ENCODE results near the gene GPC5.

Gene GPC5

GRCh38 chr13:92488249-92488852, 1089.9 kb downstream of the GPC5 start:
- TF ChIP-seq, protein P1, sequence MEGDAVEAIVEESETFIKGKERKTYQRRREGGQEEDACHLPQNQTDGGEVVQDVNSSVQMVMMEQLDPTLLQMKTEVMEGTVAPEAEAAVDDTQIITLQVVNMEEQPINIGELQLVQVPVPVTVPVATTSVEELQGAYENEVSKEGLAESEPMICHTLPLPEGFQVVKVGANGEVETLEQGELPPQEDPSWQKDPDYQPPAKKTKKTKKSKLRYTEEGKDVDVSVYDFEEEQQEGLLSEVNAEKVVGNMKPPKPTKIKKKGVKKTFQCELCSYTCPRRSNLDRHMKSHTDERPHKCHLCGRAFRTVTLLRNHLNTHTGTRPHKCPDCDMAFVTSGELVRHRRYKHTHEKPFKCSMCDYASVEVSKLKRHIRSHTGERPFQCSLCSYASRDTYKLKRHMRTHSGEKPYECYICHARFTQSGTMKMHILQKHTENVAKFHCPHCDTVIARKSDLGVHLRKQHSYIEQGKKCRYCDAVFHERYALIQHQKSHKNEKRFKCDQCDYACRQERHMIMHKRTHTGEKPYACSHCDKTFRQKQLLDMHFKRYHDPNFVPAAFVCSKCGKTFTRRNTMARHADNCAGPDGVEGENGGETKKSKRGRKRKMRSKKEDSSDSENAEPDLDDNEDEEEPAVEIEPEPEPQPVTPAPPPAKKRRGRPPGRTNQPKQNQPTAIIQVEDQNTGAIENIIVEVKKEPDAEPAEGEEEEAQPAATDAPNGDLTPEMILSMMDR (IDR thresholded peaks at IDR 0.05; ENCODE audit: extremely low read depth, missing control alignments) = no peak
- DNase-seq (ENCODE audit: low spot score) = no peak

DNA sequence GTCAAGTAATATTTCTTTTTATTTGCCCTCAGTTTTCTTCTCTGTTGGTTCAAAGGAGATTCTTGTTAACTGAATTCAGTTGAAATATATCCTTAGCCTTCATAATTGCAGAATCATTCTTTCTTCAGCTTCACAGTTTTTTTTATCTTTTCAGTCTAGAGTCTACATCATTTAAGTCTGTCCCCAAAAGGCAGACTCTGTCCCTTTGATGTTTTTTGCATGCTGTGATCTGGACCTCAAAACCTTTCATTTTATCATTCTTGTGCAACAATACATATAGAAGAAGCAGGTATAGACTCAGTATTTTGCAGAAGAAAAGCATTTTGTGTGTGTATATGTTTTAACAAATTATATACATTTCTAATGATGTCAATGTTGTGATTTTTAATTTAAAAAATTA, 1093.4 kb downstream of the GPC5 start:
- DNase-seq (ENCODE audit: low spot score) = no peak
- TF ChIP-seq, protein P1 (IDR thresholded peaks at IDR 0.05; ENCODE audit: extremely low read depth, missing control alignments) = no peak

DNA sequence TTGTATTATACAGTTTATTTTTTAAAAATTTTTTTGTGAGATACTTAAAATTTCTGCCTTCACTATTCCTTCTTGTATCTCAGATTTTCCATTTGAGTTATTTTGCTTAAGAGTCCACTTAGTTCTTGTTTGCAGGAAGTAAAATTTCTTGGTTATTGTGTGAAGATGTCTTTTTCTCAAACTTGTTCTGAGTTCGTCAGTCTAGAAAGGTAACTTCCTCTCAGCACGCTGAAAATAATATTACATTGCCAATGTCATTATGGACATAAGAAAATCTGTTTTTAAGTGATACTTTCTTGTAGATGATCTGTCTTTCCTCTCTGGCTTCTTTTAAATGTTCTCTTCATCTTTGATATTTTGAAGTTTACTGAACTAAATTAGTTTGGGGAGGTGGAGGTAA, 1096.5 kb downstream of the GPC5 start:
- DNase-seq (ENCODE audit: low spot score) = no peak
- TF ChIP-seq, protein P1 (IDR thresholded peaks at IDR 0.05; ENCODE audit: extremely low read depth, missing control alignments) = no peak

GRCh38 chr13:92500192-92500591, 1101.8 kb downstream of the GPC5 start:
- DNase-seq (ENCODE audit: low spot score) = no peak
- TF ChIP-seq, protein P1 (IDR thresholded peaks at IDR 0.05; ENCODE audit: extremely low read depth, missing control alignments) = no peak

GRCh38 chr13:92510416-92510815, 1112.0 kb downstream of the GPC5 start:
- TF ChIP-seq, protein P1 (IDR thresholded peaks at IDR 0.05; ENCODE audit: extremely low read depth, missing control alignments) = no peak
- DNase-seq (ENCODE audit: low spot score) = no peak

DNA sequence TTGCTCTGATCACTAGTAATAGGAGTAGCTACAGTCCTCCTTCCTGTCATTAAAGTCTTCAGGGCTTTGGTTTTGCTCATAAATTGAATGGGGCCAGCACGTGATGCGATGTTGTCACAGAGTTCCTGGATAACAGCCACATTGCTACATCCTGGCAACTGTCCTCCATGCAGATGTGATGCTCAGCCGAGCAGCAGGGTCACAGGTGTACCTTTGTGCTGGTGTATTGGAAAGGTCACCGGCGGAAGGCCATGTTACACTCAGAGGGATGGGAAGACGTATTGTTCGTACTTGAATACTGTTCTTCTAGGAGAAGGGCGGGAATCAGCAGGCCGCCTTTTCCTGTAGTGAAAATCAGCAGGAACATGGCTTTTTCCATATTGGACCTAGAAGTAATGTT, 1114.4 kb downstream of the GPC5 start:
- no peak for DNase-seq (ENCODE audit: low spot score)
- TF ChIP-seq, protein P1 (IDR thresholded peaks at IDR 0.05; ENCODE audit: extremely low read depth, missing control alignments) = no peak

- TF ChIP-seq, protein P1 (IDR thresholded peaks at IDR 0.05; ENCODE audit: extremely low read depth, missing control alignments) = no peak
- no peak for DNase-seq (ENCODE audit: low spot score)
These were observed 1115.3 kb downstream of the GPC5 start for GRCh38 chr13:92513672-92514071.

Measured in GM20000 (cell line).